ENCODE results near the gene PPP2R2B. TPM values are rescaled to one million over a fixed set of nuclear protein-coding genes. Genes with fewer than 3 reads are reported as not detected.

Gene PPP2R2B
- total and polyA plus RNA-seq, 2 donors (not counting 3 experiments of a cell fraction or from before 2014, with no cell fraction given) = not detected

- no peaks in the 10 kb centered on the region for H3K9me1 ChIP-seq (replicated peaks; ENCODE audit: control insufficient read depth, extremely low read depth, insufficient read depth, low read length)
- no peak overlapping the region for H3K9ac ChIP-seq (replicated peaks; ENCODE audit: extremely low read depth, insufficient read depth, low read length)
- H3K4me2 ChIP-seq (ENCODE audit: insufficient read depth, low read length) = no peak overlapping the region
- no peak for DNase-seq (ENCODE audit: low read depth, low spot score)
- dilution Hi-C loops (cut with MboI; ENCODE audit: extremely low pct_ligation_motif_present, low sequenced_read_pairs) = no loop called here
- no peak overlapping the region for H3K27ac ChIP-seq (ENCODE audit: insufficient read depth, low read depth, low read length)
- no peaks in the 10 kb centered on the region for H3K9me3 ChIP-seq (replicated peaks; ENCODE audit: control insufficient read depth, insufficient read depth, low read length)
- H3K4me1 ChIP-seq (ENCODE audit: control insufficient read depth, extremely low read depth, insufficient read depth, low read length) = no peaks in the 10 kb centered on the region
- CTCF ChIA-PET = no interaction called here
- POLR2A ChIA-PET = no interaction called here
- no TSS peak for BruUV-seq (replicated peaks)
- no peak overlapping the region for H3K4me3 ChIP-seq (replicated peaks in 1 of 3; ENCODE audit: insufficient read depth in 1 of 3, low read depth in 1 of 3, low read length in 3 of 3)
- intact Hi-C loops (cut with micrococcal nuclease) = no loop called here
- H3K36me3 ChIP-seq (ENCODE audit: control insufficient read depth in 2 of 2, extremely low read depth in 1 of 2, insufficient read depth in 2 of 2, low read length in 2 of 2) = no peaks in the 10 kb centered on the region
- H2AFZ ChIP-seq (ENCODE audit: low read depth, low read length) = no peak overlapping the region
- no peaks in the 10 kb centered on the region for H3K79me2 ChIP-seq (ENCODE audit: control insufficient read depth, insufficient read depth, low read length)
- no peaks in the 10 kb centered on the region for H3K27me3 ChIP-seq (ENCODE audit: control insufficient read depth in 2 of 2, insufficient read depth in 2 of 2, low read length in 2 of 2)
- FAIRE-seq = no peak
- TF ChIP-seq CTCF (IDR thresholded peaks at IDR 0.05; ENCODE audit: extremely low read depth in 1 of 2, insufficient read depth in 1 of 2, low read depth in 1 of 2, low read length in 2 of 2) = no peak
- H4K20me1 ChIP-seq (replicated peaks; ENCODE audit: control insufficient read depth, extremely low read depth, insufficient read depth, low read length) = no peaks in the 10 kb centered on the region
Measured at GRCh38 chr5:146889169-146889568, 10.6 kb upstream of the PPP2R2B start.

- Histone ChIP-seq H3K27ac (ENCODE audit: insufficient read depth, low read depth, low read length) (no peak overlapping the region), H2AFZ (ENCODE audit: low read depth, low read length) (no peak overlapping the region), H3K4me2 (ENCODE audit: insufficient read depth, low read length) (no peak overlapping the region), H3K9me1 (replicated peaks; ENCODE audit: control insufficient read depth, extremely low read depth, insufficient read depth, low read length) (no peaks in the 10 kb centered on the region), H3K27me3 (ENCODE audit: control insufficient read depth in 2 of 2, insufficient read depth in 2 of 2, low read length in 2 of 2) (no peaks in the 10 kb centered on the region), H3K9me3 (replicated peaks; ENCODE audit: control insufficient read depth, insufficient read depth, low read length) (no peaks in the 10 kb centered on the region), H3K9ac (replicated peaks; ENCODE audit: extremely low read depth, insufficient read depth, low read length) (no peak overlapping the region), H4K20me1 (replicated peaks; ENCODE audit: control insufficient read depth, extremely low read depth, insufficient read depth, low read length) (no peaks in the 10 kb centered on the region), H3K4me1 (ENCODE audit: control insufficient read depth, extremely low read depth, insufficient read depth, low read length) (no peaks in the 10 kb centered on the region), H3K36me3 (ENCODE audit: control insufficient read depth in 2 of 2, extremely low read depth in 1 of 2, insufficient read depth in 2 of 2, low read length in 2 of 2) (no peaks in the 10 kb centered on the region), H3K79me2 (ENCODE audit: control insufficient read depth, insufficient read depth, low read length) (no peaks in the 10 kb centered on the region), H3K4me3 (replicated peaks in 1 of 3; ENCODE audit: insufficient read depth in 1 of 3, low read depth in 1 of 3, low read length in 3 of 3) (no peak overlapping the region)
- TF ChIP-seq MYC (IDR thresholded peaks at IDR 0.05; ENCODE audit: low read depth, low read length) (no peak), EZH2 (IDR thresholded peaks at IDR 0.05; ENCODE audit: borderline replicate concordance, low read depth, low read length, severe bottlenecking) (no peak), JUN (IDR thresholded peaks at IDR 0.05; ENCODE audit: borderline replicate concordance, insufficient read depth, insufficient read length, low read depth) (no peak), POLR2A (IDR thresholded peaks at IDR 0.05; ENCODE audit: low read depth, low read length) (no peak), POLR2AphosphoS5 (IDR thresholded peaks at IDR 0.05; ENCODE audit: insufficient read depth, low read depth, low read length) (no peak), CTCF (IDR thresholded peaks at IDR 0.05; ENCODE audit: extremely low read depth in 1 of 2, insufficient read depth in 1 of 2, low read depth in 1 of 2, low read length in 2 of 2) (no peak), MAX (IDR thresholded peaks at IDR 0.05; ENCODE audit: insufficient read depth, insufficient read length) (no peak), GATA2 (IDR thresholded peaks at IDR 0.05; ENCODE audit: insufficient read depth, insufficient read length, low read depth, low read length) (no peak), FOS (IDR thresholded peaks at IDR 0.05; ENCODE audit: borderline replicate concordance, insufficient read depth, low read length) (no peak)
- ChIA-PET CTCF (no interaction called here), POLR2A (no interaction called here)
- dilution Hi-C loops (cut with MboI; ENCODE audit: extremely low pct_ligation_motif_present, low sequenced_read_pairs) = no loop called here
- no peak for DNase-seq (ENCODE audit: low read depth, low spot score)
- no TSS peak for BruUV-seq (replicated peaks)
- intact Hi-C loops (cut with micrococcal nuclease) = no loop called here
- no peak for FAIRE-seq
Measured at GRCh38 chr5:146888351-146888978, 9.9 kb upstream of the PPP2R2B start.
